Colonic mucosa (tissue), 4 donors: ENCODE results near the gene CDC42EP4. TPM values are rescaled to one million over a fixed set of nuclear protein-coding genes. Genes with fewer than 3 reads are reported as not detected.
A peak's percentile ranks its signal among the peaks of the same experiment; 100 is the strongest.

ENCODE experiments used
- DNase-seq: peaks from one replicate; pipeline ENCODE4 v3.0.0-alpha.2; 2020
- H3K27ac ChIP-seq: fragments of 200-600 bp; one replicate; pipeline ENCODE4 v1.8.0; 2021
- H3K27me3 ChIP-seq: fragments of 200-600 bp; one replicate; pipeline ENCODE4 v1.8.0; 2021
- H3K36me3 ChIP-seq: fragments of 200-600 bp; one replicate; pipeline ENCODE4 v1.8.0; 2021
- H3K4me1 ChIP-seq: fragments of 200-600 bp; one replicate; pipeline ENCODE4 v1.8.0; 2021; ENCODE audit warnings: mild to moderate bottlenecking
- H3K4me3 ChIP-seq: fragments of 200-600 bp; one replicate; pipeline ENCODE4 v1.8.0; 2021
- H3K9ac ChIP-seq, 2 donors: one replicate each; pipeline ENCODE4 v1.7.0; 2013; ENCODE audit warnings: control low read depth in 2 of 2, low read depth in 2 of 2, low read length in 2 of 2
- H3K9me3 ChIP-seq: fragments of 200-600 bp; one replicate; pipeline ENCODE4 v1.8.0; 2021
- intact Hi-C: fragments of 100-400 bp; cut with DNase I; formaldehyde crosslinking; loops from one replicate; pipeline ENCODE4 v1.14.1; 2022
- total RNA-seq, 2 donors: library from RNA; stranded (reverse); fragmentation: NEBNext Ultra II Directional in 1 of 2; extraction: Animal tissue kit (Norgen Biotek cat#: 25700) in 1 of 2; gene quantifications; one replicate each; pipeline ENCODE4 v1.2.1, GENCODE V29; 2021
- TF ChIP-seq, protein P1 (sequence below): fragments of 200-600 bp; IDR thresholded peaks from one replicate; pipeline ENCODE4 v1.8.0; 2022; ENCODE audit warnings: antibody characterized with exemption, mild to moderate bottlenecking
- donor health status: healthy.
- donor health status: DM: no; HTN: no; CAD: no.
- donor health status: DM: no; HTN: no; CAD: no.

The CDC42EP4 gene
- total RNA-seq, 2 donors from 2014 or later = 52.8 to 65.3 TPM

DNA sequence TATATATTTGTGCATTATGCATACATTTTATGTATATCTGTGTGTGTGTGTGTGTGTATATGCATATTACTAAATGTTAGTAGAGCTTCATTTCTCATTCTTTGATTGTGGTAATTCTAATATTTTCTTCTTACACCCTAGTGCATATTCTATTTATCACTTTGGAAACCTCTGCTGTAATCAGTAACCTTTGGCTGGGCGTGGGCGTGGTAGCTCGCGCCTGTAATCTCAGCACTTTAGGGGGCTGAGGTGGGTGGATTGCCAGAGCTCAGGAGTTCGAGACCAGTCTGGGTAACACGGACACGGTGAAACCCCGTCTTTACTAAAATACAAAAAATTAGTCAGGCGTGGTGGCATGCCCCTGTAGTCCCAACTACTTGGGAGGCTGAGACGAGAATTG lies 77.1 kb downstream of the CDC42EP4 start:
- no peak overlapping the region for H3K4me3 ChIP-seq
- H3K27me3 ChIP-seq = no peaks in the 10 kb centered on the region
- TF ChIP-seq, protein P1, sequence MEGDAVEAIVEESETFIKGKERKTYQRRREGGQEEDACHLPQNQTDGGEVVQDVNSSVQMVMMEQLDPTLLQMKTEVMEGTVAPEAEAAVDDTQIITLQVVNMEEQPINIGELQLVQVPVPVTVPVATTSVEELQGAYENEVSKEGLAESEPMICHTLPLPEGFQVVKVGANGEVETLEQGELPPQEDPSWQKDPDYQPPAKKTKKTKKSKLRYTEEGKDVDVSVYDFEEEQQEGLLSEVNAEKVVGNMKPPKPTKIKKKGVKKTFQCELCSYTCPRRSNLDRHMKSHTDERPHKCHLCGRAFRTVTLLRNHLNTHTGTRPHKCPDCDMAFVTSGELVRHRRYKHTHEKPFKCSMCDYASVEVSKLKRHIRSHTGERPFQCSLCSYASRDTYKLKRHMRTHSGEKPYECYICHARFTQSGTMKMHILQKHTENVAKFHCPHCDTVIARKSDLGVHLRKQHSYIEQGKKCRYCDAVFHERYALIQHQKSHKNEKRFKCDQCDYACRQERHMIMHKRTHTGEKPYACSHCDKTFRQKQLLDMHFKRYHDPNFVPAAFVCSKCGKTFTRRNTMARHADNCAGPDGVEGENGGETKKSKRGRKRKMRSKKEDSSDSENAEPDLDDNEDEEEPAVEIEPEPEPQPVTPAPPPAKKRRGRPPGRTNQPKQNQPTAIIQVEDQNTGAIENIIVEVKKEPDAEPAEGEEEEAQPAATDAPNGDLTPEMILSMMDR = no peak
- H3K9ac ChIP-seq = no peak overlapping the region
- H3K9me3 ChIP-seq = no peaks in the 10 kb centered on the region
- peaks cover 10% of the 10 kb centered on the region for H3K36me3 ChIP-seq
- H3K27ac ChIP-seq = no peak overlapping the region
- DNase-seq = peak; percentile 49
- intact Hi-C loops = loop anchor here (5.0 kb wide), 1 partner anchor 37 kb away; no protein-coding TSS in a partner anchor
- H3K4me1 ChIP-seq = peaks cover 18% of the 10 kb centered on the region

Other genes starting within 250 kb of the CDC42EP4 start
- 10 to 100 TPM; 57.7 to 60.0 TPM for gene SLC39A11, start 219.3 kb downstream of the CDC42EP4 start, total RNA-seq
- under 1 TPM; 0.74 to 0.90 TPM for gene SSTR2, start 147.0 kb downstream of the CDC42EP4 start, total RNA-seq
- gene COG1, start 118.9 kb downstream of the CDC42EP4 start, total RNA-seq = 10 to 100 TPM; 41.0 to 41.2 TPM
- not detected for gene CPSF4L, start 50.1 kb downstream of the CDC42EP4 start, total RNA-seq